8988T (cell line): ENCODE data around the gene PXMP4.

ENCODE experiments used
- DNase-seq: peaks from one replicate; pipeline ENCODE4 v3.0.0; 2011

The PXMP4 gene

DNA sequence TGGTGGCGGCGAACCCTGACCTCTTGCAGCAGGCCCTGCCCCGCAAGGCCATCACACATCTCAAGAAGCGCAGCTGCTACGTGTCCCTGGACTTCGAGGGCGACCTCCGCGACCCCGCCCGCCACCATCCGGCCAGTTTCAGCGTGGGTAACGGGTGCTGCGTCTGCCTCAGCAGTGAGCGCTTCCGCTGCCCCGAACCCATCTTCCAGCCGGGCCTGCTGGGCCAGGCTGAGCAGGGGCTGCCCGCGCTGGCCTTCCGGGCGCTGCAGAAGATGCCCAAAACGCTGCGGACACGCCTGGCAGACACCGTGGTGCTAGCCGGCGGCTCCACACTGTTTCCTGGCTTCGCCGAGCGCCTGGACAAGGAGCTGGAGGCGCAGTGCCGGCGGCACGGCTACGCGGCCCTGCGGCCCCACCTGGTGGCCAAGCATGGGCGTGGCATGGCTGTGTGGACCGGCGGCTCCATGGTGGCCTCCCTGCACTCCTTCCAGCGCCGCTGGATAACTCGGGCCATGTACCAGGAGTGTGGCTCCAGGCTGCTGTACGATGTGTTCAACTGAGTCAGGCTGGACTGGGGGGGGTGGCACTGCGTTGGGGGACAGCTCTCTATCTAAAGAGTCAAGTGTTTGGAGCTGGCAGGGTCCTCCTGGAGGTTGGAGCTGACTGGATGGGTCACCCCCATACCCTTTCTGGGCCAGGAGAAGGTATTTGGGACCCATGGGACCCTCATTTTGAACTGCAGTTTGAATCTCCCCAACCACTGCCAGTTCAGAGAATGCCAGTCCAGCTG lies 52.2 kb downstream of the PXMP4 start:
- peak; percentile 100 for DNase-seq

DNA sequence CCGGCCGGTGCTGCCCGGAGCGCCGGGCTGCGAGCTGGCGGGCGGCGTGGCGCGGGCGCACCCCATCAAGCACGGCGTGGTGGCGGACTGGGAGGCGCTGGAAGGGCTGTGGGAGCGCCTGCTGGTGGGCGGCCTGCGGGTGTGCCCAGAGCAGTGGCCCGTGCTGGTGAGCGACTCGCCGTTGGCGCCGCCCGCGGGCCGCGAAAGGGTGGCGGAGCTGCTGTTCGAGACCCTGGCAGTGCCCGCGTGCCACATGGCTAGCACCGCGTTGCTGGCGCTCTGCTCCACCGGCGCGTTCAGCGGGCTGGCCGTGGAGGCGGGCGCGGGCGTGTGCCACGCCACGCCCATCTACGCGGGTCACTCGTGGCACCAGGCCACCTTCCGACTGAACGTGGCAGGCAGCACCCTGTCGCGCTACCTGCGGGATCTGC lies 52.9 kb downstream of the PXMP4 start:
- DNase-seq, result no peak

DNA sequence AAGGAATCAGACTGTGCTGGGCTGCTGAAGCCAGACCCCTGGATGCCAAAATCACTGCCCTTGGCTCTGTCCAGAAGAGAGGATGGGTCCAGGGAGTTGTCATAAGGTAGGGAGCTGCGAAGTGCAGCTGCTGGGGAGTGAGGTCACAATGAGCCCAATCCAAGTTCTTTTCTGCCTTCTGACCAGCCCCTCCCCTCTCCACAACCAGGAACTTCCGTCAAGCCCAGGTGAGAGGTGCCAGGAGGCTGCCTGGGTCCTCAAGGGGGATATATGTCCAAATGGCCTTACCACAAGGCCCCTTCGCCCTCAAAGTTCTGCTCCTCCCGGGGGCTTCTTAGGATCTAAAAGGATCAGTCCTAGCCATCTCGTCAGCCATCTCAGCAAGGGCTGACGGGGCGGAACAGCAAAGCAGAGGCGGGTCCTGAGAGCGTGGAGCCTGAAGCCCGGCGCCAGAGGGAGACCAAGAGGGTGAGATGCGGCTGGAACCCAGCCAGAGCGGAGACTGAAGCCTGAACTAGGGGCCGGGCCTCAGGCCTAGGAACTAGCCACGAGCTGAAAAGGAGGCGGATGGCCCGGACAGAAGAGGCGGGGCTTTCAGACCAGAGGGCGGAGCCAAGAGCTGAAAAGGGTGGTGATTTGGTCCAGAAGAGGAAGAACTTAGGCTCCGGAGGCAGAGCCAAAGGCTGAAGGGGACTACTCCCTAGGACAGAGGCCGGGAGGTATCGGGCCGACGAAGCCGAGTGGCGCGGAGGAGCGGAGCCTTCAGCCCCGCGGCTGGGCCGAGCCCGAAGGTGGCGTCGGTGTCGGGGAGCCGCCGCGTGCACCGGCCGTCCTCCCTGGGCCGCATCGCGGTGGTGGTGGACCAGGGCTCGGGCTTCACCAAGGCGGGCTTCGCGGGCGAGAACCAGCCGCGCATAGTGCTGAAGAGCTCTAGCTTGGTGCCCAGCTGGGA lies 53.5 kb downstream of the PXMP4 start, which contains the start of gene ACTL10:
ACTL10 (plus strand) TSS at position 651 of the 952 bp plus-strand sequence. CDS start 555 bp downstream, outside the sequence.
- DNase-seq, result peak; percentile 77

DNA sequence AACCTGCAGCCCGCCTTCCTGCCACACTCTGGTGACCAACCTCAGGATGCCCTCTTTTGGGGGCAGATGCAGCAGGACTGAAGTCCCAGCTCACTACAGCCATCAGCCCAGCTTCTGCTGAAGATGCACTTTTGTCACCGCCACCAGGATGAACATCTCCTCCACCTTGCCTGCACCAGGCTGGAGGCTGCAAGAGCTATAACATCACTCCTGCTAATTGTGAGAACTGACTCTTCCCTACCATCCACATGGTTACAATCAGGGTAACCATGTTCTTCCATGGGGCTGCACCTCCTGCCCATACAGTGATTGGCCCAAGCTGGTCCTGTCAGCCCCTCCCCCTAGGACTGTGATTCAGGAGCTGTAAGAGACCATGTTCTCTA lies 55.4 kb downstream of the PXMP4 start:
- no peak for DNase-seq

DNA sequence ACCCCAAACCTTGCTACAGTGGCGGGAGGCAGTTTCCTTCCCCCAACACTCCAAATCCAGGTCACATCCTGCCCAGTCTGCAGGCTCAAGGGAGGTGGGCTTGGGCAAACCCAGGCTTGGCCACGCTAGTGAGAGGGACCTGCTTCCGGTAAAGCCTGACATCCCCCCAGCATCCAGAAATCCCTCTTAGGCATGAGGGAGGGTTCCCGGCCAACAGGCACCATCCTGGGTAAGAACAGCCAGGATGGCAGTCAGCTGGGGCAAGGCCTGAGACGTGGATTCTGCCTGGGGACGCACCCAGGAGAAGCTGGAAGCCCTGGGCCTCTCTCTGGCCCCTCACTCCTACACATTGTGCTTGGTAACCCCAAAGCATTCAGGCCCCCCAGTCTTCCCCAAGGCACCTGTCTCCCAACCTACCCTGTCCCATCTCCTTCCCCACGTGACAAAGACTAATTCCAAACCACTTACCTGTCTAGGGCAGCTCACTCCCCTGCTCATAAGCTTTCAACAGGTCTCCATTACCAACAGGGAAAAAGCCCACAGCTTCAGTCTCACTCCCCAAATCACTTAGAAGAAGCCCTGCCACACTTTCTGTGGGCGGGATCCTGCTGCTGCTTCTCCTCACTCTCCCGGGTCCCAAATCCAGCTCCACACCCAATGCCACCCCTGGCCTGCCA lies 55.9 kb downstream of the PXMP4 start:
- DNase-seq, result peak; percentile 52

DNA sequence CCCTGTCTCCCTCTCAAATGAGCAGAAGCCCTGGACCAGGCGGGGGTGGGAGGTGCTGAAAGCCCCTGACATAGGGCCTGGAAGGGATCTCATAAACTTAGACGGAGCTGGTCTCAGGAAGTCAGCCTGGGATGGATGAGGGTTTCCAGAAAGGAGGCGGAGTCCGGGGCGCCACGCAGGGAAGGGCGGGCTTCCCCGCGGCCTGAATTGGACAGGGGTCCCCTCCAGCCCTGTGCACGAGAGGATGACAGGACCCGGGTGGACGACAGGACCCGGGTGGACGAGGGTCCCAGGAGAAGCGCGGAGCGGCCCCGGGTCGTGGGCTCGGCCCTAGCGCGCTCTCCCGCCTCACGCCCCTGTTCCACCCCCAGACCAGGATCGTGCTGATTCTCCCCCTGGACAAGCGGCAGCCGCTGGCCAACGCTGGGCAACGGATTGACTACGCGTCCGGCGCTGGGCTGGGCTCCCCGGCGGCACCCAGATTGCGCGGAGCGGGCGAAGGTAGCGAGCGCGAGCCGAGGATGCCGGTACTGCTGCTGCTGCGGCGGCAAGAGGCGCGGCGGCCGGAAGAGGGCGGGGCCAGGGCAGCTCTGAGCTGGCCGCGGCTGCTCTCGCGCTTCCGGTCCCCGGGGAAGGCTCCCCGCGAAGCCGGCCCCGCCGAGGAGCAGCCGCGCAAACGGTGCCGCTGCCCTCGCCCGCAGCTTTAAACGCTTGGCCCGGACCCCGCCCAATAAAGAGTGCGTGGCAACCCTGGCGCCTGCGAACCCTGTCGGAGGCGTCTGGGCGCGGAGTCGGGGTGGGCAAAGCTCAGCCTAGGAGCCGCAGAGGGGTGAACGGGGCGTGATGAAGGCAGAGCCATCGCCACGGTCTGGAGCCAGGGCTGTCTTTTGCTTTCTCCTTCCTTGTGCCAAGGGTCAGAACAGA lies 56.7 kb downstream of the PXMP4 start:
- DNase-seq, result peak; percentile 94

DNA sequence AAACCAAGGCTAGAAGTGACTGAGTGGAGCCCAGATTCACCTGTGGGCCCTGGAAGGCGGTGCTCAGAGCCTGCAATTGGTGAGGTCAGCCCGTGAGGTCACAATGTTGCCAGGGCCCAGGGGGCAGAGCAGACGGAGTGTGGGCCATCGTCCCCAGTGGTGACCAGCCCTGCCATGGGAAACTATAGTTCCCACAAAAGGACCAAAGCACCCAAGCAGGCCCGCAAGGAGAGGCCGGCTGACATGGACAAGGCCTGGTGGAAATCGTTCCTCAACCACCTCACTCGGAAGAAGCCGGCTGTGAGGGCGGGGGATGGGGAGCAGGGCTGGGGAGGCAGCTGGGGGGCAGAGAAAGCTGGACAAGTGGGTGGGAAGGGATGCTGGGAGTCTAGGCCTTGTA lies 57.9 kb downstream of the PXMP4 start, which contains the start of gene C20orf144:
C20orf144 (plus strand) TSS at position 156 of the 400 bp plus-strand sequence; CDS start at position 175, 19 bp downstream.
- peak; percentile 17 for DNase-seq

DNA sequence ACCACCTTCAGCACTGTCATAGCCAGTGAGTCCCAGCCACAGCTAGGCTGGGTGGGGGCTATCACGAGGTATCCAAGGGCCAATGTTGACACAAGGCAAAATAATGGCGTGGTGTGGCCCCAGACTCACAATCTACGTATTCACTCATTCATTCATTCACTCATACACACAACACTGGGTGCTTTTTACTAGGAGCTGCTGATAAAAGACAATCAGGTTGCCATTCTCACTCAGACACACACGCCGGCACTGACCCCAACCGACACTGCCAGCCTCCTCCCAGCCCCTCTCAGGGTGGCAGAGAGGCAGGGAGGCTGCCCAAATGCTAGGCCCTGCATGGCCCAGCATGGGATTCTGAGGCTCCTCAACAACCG lies 59.4 kb downstream of the PXMP4 start:
- DNase-seq, result no peak

DNA sequence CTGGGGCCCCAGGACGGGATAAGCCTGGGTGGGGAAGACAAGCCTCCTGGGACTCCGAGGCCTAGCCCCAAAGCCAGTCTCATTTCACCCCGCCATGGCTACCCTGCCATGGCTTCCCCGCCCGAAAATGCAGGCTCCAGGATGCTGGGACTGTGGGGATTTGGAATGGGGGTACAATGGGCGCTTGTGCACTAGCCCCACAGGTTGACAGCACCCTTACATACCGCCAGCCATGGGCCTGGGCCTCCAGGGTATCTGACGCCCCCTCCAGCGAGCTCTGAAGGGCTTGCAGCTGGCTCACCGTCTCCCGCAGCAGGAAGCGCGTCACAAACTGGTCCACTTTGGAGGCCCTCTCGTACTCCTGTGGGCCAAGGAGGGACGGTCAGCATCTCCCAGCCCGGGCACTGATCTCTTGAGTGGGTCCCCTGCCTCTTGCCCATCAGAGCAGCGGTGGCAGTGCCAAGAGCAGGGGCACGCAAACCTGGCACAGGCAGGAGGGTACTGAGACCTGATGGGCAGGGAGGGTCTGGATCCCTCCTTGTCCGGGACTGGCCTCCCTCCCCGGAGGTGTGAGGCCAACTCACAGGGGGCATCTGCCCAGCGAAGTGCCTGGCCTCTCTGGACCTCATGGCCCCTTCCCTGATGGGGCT lies 60.0 kb downstream of the PXMP4 start:
- no peak for DNase-seq

DNA sequence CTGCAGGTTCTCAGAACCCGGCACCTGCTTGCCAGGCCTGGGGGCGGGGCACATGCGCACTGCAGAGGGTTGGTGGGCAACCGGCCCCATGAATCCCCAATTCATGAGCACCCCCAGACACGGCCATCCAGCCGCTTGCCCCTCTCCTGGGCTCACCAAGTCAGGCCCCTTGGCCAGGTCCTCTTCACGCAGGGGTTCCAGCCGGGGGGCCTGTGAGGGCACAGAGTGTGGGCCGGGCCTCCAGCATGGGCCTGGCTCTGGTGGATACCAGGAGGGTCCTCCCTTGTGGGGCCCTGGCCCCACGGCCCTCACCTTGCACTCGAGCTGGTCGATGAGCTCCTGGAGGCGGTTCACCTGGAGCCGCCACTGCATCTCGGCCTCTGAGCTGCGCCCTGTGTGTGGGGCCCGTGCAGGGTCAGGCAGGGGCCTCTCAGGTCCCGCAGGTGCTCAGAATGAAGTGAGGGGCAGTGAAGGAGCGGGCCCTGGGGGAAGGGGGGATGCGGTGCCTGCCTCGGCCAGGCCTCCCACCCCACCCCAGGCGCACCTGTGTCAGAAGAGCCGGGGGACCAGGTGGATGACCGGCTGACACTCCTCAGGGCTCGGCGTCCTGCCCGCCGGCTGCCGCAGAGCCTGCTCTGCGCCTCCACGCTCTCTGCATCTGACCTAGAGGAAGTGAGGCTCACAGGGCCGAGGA lies 60.6 kb downstream of the PXMP4 start:
- DNase-seq, result peak; percentile 7

DNA sequence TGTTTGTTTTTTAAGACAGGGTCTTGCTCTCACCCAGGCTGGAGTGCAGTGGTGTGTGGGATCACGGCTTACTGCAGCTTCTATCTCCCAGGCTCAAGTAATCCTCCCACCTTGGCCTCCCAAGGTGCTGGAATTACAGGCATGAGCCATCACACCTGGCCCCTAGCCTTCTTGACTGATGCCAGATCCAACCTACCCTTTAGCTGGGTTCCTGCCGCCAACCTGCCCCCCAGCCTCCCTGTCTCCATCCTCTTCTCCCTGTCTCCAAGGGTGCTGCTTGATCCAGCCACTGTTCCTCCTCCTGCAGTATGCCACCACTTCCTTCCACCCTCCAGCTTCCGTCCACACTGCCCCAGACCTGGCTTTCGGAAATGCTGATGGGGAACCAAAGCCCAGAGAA lies 61.2 kb downstream of the PXMP4 start:
- DNase-seq, result no peak

DNA sequence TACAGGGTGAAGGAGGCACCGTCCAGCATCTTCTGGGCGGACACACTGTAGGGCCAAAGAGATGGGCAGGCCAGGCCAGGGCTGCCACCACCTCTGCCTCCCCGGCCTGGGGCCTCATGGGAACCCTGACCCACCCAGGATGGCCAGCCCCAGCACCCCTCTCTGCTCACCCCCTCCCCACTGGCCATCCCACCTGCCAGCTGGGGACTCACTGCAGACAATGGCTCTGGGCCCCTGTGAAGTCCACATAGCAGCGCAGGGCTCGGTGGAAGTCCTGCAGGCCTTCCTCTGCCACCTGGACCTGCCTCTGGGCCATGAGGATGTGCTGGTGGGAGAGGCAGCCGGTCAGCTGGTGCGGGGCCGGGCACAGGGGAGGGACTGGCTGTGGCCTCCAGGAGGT lies 61.6 kb downstream of the PXMP4 start:
- peak; percentile 17 for DNase-seq

DNA sequence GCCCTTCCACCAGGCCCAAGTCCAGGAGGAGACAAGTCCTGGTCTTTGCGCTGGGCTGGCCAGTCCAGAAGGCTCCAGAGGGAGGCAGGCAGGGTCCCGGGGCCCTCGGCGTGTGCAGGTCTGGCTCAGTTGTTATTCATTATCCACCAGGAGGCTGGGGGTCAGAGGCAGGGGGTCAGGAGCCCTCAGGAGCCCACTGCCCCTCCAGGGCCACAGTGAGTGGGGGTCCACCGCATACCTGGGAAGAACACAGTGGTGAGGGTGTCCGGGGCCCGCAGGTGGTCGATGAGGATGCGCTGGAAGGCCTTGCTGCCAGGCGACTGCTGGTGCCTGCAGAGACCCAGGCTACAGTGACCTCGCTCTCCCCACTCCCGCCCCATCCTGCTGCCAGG lies 62.4 kb downstream of the PXMP4 start:
- peak; percentile 11 for DNase-seq

DNA sequence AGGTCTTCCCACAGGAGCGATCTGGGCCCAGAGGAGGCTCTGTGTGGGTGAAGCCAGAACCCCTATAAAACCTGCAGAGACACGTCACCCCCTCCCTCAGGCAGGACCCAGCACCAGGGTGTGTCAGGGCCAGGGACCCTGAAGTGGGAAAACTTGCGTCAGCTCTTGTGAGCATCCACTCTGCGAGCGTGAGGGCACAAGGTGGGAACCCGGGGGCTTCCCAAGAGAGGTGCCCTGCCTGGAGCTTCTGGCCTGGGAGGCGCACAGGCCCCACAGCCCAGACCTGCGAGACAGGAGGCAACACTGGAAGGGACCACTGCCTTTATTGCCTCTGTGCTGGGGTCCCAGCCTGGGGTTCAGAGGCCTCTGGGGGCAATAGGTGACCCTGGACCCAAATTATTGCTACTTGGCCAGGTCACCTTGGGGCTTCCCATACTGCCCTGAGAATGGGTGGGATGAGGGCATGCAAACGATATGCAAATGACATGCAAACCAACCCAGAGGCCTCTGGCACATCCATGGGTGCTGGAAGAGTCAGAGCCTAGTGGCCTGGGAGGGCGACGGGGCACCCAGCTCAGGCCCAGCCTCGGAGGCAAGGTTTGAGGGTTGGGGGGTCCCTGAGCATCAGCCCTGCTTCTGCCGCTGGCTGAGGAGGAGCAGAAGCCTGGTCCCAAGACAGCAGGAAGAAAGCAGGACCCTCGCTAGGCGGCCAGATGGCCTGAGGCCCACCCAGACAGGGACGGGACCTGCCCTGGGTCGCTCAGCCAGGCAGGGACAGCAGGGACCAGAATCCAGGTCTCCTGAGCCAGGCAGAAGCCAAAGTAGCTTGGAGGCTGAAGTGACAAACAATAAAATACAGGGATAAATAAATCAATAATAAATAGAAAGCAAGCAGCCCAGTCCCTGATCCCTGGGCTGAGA lies 63.1 kb downstream of the PXMP4 start:
- DNase-seq, result peak; percentile 15

DNA sequence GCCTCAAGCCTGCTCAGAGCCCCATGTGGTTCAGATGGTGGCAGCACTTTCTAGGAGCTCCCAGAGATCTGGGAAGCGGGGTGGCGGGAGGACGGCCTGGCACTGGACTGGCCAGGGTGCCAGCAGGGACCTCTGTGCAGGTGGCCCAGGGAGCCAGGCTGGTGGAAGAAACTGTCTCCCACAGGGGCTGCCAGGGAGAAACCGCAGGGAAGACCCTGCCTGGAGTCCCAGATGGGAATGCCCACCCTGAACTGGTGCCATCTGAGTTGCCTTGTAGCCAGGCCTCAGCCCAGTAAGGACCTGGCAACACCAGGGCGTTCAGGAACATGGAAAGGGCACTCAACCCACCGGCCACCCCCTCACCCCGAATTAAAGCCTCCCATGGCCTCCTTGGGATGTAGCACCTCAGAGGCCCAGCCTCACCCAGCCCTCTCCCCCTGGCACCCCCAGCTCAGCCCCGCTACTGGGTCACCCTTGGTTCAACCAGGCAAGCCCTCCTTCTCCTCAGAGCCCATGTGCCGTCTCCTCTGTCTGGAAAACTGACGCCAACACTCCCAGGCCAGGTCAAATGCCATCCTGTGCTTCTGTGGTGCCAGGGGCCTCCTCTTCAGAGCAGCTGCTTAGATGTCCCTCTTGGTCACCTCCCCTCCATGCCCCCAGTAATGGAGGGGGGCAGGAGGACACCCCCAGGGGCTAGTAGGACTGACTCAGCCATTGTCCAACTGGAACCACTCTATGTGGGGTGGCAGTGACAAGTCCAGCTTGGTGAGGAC lies 63.9 kb downstream of the PXMP4 start:
- peak; percentile 26 for DNase-seq

DNA sequence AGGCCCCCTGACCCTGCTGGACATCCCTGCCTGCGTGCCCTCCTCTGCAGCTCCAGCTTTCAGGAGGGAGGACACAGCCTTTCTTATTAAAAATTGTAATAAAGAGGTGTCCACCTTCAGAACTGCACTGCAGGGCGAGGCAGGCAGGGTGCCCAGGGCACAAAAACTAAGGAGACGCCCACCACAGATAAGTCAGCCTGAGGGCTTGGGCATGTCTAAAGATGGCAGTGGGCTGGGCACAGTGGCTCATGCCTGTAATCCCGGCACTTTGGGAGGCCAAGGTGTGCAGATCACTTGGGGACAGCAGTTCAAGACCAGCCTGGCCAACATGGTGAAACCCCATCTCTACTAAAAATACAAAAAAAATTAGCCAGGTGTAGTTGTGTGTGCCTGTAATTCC lies 64.9 kb downstream of the PXMP4 start:
- DNase-seq, result no peak

DNA sequence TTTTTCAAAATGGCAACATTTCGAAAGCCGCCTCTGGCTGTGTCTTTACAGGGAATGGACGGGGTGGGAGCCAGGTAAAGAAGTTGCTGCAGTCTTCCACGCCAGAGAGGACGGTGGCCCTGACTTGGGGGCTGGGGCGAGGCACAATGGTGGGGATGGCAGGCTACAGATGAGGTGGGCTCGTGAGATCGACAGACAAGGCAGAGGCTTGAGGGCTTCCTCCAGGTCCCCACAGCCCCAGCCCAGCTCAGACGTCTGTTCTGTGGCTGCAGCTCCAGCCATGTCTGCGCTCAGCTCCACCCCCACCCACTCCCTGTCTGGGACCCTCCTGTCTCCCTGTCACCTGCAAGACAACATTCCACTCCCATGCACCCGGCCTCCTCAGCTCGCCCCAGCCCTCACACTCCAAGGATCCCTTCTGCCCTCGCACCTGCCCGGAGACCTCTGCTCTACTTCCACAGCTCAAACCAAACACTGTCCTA lies 65.4 kb downstream of the PXMP4 start:
- DNase-seq, result peak; percentile 11

DNA sequence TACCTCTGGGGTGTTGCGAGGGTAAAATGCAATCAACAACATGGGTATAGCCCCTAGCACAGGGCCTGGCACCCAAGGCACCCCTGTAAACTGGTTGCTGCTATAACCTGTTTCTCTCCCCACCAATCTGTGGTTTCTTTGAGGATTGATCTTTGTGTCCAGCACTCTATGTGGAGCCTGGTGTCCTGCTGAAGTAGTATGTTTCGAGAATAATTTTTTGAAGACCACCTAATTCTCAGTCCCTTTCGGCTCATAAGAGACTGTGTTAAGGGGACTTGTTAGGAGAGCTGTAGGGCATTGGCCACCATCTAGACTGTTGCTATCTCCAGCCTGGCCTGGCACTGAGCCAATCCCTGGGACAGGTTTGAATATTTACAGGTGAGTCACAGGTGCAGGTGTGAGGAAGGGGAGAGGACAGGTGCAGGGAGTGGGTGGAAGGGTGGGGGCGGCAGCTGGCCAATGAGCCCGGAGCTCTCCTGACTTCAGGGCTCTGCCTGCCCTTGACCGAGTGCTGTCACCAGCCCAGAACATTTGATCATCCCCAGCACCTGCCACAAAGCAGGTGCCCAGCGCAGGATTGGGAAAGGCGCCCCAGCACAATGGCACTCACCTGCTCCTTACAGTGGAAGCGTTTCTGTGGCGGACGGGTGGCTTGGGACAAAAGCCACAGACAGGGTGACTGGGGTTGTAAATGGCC lies 66.1 kb downstream of the PXMP4 start:
- no peak for DNase-seq
